Spleen (tissue), 7 donors: ENCODE results near the gene CEP63.

Experiments used
- CTCF ChIP-seq, 11 experiments: fragments of 200-600 bp in 7 of 11; fragments of 450-650 bp in 4 of 11; sonication (generic) in 4 of 11; IDR thresholded peaks in 8 of 11; conservative IDR thresholded peaks in 3 of 11; 1 replicate in 7 of 11; 2 replicates in 4 of 11; pipeline versions ENCODE4 v1.4.0 to v1.8.0; 2016 to 2021; ENCODE audit warnings: antibody characterized with exemption in 11 of 11, inconsistent platforms in 4 of 11, mild to moderate bottlenecking in 1 of 11
- POLR2A ChIP-seq, 3 donors: fragments of 450-650 bp; IDR thresholded peaks; one replicate each; pipeline ENCODE4 v1.5.1; 2017; ENCODE audit warnings: antibody characterized with exemption in 3 of 3, mild to moderate bottlenecking in 1 of 3
- POLR2AphosphoS5 ChIP-seq, 3 donors: sonication (generic); formaldehyde crosslinking; IDR thresholded peaks; one replicate each; pipeline ENCODE4 v1.5.1; 2017; ENCODE audit warnings: antibody characterized with exemption in 3 of 3
- donor health status: DM: no; HTN: no; CAD: no; lungs with moderate emphysema.
- donor health status: DM: no; HTN: no; CAD: no.
- donor health status: DM: no; HTN: no; CAD: no.

- TF ChIP-seq CTCF (IDR thresholded peaks at IDR 0.05 in 8 of 11, conservative IDR thresholded peaks at IDR 0.05 in 3 of 11): no peak
- no peak for TF ChIP-seq POLR2AphosphoS5 (IDR thresholded peaks at IDR 0.05)
- no peak for TF ChIP-seq POLR2A (IDR thresholded peaks at IDR 0.05)
Observed at GRCh38 chr3:134522541-134522940, 36.7 kb downstream of the CEP63 start.
